HG02588 (cell line): ENCODE measurements around the gene PTGDS.
"Not testable (repeated sequence)": the region's sequence is repeated elsewhere in the genome, so short reads cannot be mapped to it uniquely, and the experiment has no call there.

Experiments
- ATAC-seq: cut with Tn5 transposase; IDR thresholded peaks from one replicate; pipeline ENCODE4 v1.9.1; 2021; ENCODE audit warnings: mild to moderate bottlenecking, moderate library complexity; ENCODE audit not compliant: unreplicated experiment

Gene PTGDS

DNA sequence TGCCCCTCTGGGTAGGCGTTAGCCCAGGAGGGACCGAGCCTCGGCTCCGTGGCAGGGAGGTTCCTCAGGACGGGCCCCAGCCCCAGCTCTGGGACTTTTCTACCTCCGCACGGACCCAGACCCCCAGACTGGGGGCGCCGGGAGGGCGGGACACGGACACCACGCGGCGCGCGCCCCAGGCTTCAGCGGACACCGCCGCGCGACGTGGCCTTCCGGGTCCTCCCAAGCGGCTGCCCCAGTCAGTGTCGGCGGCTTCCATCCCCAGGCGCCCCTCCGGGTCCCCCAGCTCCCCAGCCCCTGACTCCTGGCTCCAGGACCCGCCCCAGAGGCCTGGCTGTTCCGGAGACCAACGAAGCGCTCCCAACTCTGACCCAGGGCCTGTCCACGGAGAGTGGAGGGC, 8.5 kb downstream of the PTGDS start:
- no peak for ATAC-seq

DNA sequence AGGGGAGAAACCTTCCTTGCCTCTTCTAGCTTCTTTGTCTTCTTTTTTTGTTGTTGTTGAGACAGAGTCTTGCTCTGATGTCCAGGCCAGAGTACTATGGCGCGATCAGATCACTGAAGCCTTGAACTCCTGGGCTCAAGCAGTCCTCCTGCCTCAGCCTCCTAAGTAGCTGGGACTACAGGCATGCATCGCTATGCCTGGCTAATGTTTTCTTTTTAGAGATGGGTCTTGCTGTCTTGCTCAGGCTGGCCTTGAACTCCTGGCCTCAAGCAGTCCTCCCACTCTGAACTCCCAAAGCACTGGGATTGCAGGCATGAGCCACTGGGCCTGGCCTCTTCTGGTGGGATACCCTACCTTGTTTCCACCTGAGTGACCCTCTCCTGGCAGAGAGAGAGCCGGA, 11.6 kb downstream of the PTGDS start:
- ATAC-seq: no peak

DNA sequence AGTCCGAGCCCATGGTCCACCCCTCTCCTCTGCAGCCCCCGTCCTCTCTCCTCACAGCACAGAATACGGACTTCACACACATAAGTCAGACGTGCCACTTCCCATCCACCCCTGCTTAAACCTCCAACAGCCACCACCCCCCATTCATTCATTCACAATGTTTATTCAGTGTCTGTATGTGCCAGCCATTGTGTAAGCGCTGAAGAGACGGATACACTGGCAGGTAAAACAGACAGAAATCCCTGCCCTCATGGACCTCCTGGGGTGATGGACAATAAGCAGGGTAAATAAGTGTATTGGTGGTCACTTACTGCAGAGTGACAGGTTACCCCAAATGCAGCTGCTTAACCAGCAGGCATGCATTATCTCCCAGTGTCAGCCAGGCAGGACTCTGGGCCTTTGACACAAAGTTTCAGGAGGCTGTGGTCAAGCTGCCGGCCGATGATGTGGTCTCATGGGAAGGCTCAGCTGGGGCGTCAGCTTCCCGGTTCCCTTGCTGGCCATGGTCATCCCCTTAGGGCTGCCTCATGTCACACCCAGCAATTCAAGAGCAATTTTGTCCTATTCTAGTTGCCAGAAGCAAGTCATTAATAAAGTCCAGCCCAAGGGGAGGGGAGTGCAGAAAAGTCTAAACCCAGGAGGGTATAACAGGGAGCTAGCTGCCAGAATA, 13.1 kb downstream of the PTGDS start:
- no peak for ATAC-seq

DNA sequence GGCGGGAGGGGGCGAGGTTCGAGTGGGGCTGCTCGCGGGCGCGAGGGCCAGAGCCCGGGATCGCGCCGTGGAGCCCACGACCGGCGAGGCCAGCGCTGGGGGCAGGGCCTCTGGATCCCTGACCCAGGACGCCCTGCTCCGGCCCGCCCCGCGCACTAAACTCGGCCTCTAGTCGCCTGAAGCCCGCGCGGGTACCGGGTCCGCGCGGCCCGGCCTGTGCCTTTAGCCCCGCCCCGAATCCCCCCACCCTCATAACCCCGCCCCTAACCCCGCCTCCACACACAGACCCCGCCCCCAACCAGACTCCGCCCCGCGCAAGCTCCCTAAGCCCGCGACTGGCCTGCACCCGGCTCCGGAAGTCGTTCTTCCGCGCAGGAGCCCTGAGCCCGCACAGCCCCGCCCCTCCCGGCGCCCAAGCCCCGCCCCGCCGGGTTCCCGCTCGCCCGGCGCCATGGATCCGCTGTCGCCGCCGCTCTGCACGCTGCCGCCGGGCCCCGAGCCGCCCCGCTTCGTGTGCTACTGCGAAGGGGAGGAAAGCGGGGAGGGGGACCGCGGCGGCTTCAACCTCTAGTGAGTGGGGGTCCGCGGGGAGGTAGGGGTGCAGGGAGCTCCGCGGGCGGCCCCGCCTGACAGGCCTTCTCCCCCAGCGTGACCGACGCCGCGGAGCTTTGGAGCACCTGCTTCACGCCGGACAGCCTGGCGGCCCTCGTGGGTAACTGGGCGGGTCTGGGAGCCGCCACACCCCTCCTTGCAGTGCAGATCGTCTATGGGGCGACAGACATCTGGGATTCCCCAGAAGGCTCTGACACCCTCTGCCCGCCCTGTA, 14.9 kb downstream of the PTGDS start, which contains the start of gene PAXX:
Gene PAXX (plus strand): TSS at position 430 of the 826 bp plus-strand sequence. CDS start 22 bp downstream, at position 452.
- ATAC-seq: peak; percentile 74

DNA sequence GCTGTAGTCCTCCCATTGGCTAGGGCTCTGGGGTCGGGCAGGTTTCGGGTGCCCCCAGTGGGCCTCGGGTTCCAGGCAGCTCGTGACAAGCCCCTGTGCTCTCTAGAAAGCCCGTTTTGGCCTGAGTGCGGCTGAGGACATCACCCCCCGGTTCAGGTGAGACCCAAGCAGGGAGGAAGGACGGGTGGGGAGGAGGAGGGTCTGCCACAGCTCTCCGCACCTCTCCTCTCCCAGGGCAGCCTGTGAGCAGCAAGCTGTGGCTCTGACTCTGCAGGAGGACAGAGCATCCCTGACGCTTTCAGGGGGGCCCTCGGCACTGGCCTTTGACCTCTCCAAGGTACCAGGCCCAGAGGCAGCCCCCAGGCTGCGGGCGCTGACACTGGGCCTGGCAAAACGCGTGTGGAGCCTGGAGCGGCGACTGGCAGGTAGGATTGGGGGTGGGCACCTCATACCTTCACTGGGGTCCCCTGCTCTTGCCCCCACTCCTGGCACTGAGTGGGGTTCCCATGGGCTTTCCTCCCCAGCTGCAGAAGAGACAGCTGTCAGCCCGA, 15.6 kb downstream of the PTGDS start:
- no peak for ATAC-seq

DNA sequence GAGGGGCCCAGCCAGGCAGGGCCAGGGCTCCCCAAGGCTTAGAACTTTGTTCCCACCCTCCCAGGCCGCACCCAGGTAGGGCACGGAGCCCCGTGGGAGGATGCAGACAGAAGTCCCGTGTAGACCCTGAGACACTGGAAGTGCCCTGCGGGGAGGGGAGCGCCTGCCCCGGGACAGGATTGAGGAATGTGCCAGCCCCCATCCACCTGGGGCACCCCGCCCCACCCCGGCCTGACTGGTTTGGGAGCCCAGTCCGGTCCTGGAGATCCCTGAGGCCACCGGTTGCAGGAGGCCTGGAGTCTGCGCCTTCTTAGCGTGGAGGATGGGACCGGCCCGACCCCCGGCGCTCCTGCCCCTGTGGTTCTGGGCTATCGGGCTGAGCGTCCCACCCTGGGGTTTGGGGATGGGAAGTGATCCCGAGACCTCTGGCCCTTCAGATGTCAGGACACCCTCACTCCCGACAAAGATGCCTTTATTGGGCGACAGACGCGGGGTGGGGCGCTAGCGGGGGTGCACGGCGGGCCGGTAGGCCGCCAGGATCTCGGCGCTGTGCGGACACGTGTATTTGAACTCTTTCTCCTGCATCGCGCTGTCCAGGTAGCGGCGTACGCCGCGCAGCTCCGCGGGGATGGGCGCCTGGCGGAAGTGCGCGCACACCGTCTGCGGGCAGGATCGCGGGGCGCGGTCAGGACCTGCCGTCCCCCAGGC, 17.0 kb downstream of the PTGDS start:
- no peak for ATAC-seq

DNA sequence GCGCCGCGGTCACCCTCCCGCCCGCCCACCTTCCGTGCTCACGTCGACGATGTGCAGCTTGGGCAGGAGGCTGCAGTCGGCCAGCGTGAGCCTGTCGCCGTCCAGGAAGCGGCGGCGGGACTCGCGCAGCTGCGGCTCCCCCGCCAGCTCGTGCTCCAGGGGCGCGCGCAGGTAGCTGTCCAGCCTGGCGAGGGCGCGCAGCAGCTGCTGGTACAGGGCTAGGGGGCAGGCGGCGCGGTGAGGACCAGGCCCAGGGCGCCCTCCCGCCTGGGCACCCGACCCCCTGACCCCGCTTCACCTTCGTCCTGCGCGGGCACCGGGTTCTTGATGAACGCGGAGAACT, 17.6 kb downstream of the PTGDS start:
- no peak for ATAC-seq

DNA sequence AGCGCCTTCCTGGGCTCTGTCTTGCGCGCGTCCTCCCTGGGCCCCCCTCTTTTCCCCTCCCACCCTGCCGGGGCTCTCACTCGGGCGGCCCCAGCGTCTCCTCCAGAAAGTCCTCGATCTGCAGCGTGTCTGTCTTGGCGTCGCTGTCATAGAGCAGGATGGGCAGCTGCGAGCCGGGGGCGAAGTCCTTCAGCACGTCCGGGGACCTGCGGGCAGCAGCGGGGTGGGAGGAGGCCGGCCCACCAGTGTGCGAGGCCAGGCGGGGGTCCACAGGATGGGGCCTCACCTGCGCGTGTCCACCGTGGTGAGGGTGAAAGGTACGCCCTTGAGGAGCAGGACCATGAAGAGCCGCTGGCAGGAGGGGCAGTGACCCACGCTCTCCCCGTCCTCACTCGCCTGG, 18.1 kb downstream of the PTGDS start:
- ATAC-seq: no peak

DNA sequence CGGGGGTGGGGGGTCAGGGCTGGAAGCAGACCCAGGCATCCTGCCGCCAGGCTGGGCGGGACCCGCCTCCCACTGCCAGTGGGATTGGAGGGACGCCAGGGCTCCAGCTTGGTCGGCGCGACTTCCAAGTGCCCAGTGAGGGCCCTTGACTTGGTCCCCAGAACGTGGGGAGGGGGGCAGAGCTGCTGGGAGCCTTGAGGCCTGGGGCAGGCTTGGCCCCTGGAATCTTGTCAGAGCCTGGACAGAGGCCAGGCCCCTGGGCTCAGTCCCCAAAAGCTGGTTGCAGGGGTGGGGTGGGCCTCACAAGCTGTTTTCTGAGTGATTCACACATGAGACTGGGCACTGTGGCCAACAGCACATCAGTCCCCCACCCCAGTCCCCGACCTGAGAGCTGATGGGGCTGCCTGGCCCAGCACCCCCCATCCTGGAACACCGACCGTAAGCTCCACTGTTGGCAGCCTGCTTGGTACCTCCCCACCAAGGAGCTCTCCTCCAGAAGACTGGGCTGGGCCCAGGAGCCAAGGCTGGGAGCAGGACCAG, 18.5 kb downstream of the PTGDS start:
- no peak for ATAC-seq

DNA sequence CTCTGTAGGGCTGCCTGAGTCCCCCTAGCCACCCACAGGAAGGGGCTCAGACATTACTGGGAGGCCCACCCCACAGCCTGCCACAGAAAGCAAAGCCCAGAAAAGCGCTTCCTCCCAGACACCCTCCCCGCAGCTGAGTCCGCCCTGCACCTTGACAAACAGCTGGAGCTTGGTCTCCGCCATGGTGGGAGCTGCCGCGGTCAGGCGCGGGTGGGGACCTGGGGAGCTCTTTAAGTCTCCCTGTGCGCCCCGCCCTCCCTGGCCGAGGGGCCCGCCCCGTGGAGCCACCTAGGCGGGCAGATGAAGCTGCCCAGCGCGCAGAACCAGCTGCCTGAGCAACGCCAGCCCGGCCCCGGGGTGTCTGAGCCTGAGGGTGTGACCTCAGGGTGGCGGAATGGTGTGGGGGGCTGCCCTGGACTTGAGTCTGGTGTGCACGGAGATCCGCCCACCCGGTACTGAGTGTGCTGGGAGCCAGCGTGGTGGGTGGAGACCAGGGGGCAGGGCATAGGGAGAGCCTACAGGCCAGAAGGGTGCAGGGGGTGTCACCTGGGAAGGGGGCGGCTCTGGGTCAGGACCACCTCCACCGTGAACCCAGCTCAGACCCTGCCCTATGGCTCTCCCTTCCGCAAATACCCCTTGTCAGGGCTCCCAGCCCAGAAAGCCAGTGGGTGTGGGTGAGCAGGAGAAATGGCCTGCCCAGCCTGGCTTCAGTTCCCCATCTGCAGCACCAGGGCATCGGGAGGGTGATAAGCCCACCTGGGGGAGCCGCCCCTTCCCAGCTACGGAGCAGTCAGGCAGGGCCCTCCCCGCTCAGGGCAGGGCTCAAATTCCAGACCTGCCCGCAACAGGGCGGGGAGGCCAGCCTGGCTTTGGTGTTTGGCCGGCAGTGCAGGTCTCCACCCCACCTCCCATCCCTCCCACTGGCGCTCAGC, 19.3 kb downstream of the PTGDS start, which contains the start of gene CLIC3:
Gene CLIC3 (minus strand): TSS at position 208 of the 932 bp plus-strand sequence. CDS start 25 bp downstream, at position 183.
- ATAC-seq: no peak

DNA sequence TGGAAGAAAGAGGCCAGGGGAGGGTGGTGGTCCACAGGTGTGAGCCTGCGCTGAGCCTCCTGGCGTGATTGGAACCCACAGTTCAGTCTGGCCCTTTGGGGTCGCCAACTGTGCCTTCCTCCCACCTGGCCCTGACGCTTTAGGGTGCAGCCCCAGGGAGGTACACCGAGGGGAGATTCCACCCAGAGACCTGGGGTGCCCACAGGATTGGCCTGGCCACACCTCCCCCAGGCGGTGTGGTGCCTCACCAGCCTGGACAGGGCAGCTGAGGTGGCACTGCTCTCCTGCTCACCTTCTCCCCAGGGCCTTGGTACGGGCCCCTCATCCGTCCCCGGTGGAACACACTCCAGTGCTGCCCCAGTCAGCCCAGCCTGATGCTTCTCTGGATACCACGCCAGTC, 20.1 kb downstream of the PTGDS start:
- ATAC-seq: no peak

DNA sequence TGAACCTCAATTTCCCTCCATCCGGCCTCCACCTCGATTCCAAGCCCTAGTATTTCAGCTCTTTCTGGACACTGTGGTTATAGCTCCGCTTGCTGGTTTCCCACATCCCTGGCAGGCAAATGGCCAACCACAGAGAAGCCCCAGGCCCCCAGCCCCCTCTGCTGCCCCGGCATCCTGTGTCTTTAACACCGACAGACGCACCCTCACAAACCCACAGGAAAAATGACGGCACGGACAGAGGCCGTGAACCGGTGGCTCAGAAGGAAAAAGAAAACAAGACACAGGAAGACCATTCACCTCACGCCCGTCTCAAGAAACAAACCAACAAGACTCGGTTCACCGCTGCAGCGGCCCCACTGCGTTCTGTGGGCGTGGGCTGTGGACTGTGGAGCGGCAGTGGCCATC, 20.5 kb downstream of the PTGDS start:
- no peak for ATAC-seq

DNA sequence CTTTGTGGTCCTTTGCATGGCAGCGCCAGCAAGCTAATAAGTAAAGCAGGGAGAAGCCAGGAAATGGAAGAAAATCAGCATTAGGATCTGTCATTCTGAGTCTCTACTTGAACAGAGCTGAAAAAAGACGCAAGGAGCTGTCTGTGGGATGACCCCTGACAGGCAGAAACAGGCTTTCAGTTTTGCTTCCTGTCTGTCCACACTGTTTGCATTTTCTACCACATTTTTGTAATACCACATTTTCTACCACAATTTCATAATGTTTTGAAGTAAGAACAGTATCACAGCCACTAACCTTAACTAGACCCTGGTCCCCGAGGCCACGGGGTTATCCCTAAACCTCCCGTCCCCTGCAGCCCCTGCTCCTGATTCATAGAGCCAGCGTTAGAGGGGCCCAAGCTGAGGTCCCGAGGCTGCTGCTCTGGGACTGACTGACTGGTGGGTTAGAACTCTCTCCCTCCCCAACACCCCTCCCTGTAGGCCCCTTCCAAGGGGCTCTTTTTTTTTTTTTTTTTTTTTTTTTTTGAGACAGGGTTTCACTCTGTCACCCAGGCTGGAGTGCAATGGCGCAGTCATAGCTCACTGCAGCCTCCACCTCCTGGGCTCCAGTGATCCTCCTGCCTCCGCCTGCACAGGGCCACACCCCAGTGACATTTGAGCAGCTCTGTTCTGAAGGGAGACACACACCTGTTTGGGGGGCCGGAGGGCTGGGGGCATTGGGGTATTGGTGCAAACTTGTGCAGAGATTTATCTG, 23.1 kb downstream of the PTGDS start:
- ATAC-seq: no peak

DNA sequence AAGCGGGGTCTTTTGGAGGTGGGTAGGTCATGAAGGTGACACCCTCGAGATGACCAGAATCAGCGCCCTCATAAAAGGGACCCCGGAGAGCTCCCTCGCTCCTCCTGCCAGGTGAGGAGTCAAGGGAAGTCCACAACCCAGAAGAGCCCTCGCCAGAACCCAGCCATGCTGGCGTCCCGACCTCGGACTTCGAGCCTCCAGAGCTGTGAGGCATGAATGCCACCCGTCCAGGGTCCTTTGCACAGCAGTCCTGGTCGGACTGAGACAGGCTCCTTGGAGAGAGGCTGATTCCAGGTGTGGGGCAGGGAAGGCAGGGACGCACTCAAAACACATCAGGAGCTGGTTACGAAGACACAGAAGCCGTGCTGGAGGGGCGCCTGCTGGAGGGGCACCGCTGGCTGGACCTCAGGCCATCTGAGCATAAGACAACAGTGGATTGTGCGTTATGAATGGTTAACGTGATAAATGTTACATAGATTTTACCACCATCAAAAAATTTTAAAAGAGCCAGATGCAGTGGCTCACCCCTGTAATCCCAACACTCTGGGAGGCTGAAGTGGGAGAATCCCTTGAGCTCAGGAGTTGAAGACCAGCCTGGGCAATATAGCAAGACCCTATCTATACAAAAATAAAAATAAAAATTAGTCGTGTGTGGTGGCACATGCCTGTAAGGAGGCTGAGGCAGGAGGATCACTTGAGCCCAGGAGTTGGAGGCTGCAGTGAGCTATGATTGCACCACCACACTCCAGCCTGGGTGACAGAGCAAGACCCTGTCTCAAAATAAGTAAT, 24.7 kb downstream of the PTGDS start:
- no peak for ATAC-seq

DNA sequence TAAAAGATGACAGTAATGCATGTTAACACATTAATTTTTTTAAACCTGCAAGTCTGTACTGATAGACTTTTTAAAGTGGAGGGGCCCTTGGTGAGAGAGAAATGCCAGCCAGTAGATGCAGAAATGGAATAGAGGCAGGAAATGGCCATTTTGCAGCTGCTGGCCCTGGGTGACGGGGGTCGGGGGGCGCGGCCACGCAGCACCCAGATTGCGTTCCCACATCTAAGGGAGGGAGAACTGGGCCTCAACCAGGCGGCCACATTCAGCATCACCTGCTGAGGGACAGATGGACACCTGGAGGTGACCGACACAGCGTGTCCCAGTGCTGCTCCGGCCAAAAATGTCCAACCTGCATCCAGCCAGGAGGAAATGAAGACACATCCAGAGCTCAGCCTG, 25.3 kb downstream of the PTGDS start:
- ATAC-seq: no peak

DNA sequence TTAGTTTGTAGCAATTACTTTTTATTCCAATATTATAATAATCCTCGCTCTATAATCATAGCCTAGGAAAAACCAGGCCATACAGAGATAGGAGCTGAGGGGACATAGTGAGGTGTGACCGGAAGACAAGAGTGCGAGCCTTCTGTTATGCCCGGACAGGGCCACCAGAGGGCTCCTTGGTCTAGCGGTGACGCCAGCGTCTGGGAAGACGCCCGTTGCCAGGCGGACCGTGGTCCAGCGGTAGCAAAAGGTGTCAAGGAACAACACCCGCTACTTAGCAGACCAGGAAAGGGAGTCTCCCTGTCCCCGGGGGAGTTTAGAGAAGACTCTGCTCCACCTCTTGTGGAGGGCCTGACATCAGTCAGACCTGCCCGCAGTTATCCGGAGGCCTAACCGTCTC, 27.0 kb downstream of the PTGDS start:
- not testable (repeated sequence) for ATAC-seq

DNA sequence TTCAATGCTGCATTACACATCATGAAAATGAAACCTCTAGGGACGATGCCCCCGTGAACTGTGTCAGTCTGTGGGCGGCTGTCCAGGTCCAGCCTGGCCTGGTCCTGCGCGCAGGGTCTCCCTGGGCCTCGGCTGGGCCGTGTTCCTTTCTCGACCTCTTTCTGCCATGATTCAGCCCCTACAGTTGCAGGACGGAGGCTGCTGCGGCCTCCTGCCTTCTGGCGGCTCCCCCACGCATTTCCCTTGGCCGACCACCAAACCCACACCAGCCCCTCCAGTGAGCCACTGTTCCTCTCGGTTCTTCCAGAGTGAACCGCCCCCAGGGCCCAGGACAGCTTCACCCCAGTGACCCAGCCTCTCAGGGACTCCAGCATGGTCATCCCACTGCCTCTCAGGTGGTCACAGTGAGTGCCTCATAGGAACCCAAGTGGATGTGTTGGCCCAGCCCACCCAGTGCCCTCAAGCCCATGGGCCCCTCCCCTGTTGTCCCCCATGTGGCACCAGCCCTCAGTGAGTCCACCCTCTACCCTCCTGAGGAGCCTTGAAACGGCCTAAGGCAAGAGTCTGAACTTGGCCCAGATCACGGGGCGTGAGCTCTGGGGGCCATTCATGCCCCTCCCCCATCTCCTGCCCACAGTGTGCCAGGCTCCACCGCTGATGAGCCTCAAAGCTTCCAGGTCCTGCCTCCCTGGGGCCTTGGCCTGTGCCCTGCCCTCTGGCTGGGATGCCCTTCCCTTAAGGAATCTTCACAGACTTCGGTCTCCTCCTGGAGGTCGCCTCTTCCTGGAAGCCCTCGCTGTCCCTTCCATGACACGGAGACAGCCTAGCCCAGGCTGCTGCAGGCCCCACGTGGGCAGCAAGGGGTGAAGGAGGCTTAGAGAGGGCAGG, 29.1 kb downstream of the PTGDS start:
- no peak for ATAC-seq
